HG03442 (cell line): ENCODE measurements around the gene ST6GALNAC6.

Source experiments
- ATAC-seq: cut with Tn5 transposase; IDR thresholded peaks from one replicate; pipeline ENCODE4 v1.9.1; 2021; ENCODE audit warnings: mild to moderate bottlenecking, moderate library complexity; ENCODE audit not compliant: unreplicated experiment

ST6GALNAC6 gene

GRCh38 chr9:127934248-127934647 lies 34.8 kb upstream of the ST6GALNAC6 start:
- no peak for ATAC-seq

DNA sequence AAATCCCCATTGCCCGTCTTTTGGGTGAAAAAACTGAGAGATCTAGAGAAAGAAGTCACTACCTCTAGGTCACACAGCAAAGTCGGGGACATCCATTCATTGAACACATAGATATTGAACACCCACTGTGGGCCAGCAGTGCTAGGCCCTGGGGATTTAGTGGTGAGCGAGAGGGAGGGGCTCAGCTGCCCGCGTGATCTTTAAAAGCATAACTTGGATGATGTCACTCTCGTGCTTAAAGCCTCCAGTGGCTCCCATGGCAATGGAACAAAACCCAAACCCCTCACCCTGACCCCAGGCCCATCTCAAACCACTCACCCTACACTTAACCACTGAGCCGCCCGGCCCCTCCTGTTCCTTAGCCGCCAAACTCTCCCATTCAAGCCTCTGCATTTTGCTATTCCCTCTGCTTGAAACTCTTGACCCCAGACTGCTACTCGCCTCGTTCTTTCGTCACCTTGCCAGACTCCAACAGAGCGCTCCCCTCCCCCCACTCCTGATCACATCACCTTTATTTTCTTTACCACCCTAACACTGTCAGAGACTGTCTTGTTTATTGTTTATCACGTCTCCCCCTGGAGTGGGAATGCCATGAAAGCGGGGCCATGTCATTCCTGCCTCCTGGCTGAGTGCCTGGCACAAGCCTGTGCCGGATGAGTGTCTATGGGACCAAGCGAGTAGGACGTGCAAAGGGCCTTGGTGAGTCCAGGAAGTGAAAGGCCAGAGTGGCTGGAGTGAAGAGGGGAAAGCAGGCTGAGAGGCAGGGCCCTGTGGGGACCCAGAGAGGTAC lies 31.9 kb upstream of the ST6GALNAC6 start:
- peak; percentile 26 for ATAC-seq

GRCh38 chr9:127930231-127931091 lies 31.1 kb upstream of the ST6GALNAC6 start, which contains the start of gene PIP5KL1:
Gene PIP5KL1 (minus strand): TSS chr9:127930777. CDS start chr9:127930752, 25 bp downstream.
- ATAC-seq = peak; percentile 80

DNA sequence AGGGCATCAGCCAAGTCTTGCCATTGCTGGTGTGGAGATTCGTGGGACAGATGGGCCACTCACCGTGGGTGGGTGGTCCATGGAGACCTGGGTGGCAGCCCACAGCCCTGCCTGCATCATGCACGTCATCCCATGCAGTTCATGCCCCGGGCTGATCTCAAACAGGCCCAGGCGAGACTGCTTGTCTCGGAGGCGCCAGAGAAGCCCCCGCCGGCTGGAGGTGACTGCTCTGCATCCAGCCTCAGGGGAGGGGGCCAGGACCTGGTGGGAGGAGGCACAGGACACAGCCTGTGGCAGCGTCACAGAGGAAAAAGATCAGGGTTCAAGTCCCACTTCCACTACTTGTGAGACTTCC lies 30.2 kb upstream of the ST6GALNAC6 start:
- no peak for ATAC-seq

- no peak for ATAC-seq
These were observed 29.5 kb upstream of the ST6GALNAC6 start for GRCh38 chr9:127928676-127929624.

- ATAC-seq = no peak
These were observed 28.7 kb upstream of the ST6GALNAC6 start for GRCh38 chr9:127927988-127928675.

GRCh38 chr9:127927201-127927987 lies 28.0 kb upstream of the ST6GALNAC6 start:
- ATAC-seq = no peak

- no peak for ATAC-seq
These were observed 27.4 kb upstream of the ST6GALNAC6 start for GRCh38 chr9:127926906-127927200.

GRCh38 chr9:127925959-127926905 lies 26.8 kb upstream of the ST6GALNAC6 start:
- ATAC-seq = no peak

GRCh38 chr9:127924736-127925444 lies 25.5 kb upstream of the ST6GALNAC6 start:
- no peak for ATAC-seq

- no peak for ATAC-seq
These were observed 24.4 kb upstream of the ST6GALNAC6 start for GRCh38 chr9:127923771-127924170.

DNA sequence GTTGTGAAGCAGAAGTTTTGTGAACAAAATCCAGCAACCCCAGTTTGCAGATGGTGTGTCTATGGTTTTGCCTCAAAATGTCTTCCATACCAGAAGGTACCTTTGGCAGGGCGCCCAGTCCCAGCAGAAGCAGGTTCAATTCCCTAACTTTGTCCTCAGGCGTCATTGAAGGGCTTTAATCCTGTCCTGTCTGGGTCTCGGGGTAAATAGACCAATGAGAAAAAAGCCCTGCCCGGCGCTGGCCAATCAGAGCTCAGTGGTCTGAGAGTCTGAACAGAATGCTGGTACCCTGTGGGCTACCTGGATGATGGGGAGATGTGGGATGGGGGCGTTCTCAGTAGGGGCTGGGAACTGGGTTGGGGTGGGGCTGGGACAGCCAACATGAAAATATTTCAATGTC lies 23.6 kb upstream of the ST6GALNAC6 start:
- no peak for ATAC-seq

GRCh38 chr9:127921557-127922120 lies 22.2 kb upstream of the ST6GALNAC6 start:
- ATAC-seq = no peak

GRCh38 chr9:127920794-127921193 lies 21.4 kb upstream of the ST6GALNAC6 start:
- ATAC-seq = no peak

- no peak for ATAC-seq
These were observed 19.9 kb upstream of the ST6GALNAC6 start for GRCh38 chr9:127919253-127919815.

DNA sequence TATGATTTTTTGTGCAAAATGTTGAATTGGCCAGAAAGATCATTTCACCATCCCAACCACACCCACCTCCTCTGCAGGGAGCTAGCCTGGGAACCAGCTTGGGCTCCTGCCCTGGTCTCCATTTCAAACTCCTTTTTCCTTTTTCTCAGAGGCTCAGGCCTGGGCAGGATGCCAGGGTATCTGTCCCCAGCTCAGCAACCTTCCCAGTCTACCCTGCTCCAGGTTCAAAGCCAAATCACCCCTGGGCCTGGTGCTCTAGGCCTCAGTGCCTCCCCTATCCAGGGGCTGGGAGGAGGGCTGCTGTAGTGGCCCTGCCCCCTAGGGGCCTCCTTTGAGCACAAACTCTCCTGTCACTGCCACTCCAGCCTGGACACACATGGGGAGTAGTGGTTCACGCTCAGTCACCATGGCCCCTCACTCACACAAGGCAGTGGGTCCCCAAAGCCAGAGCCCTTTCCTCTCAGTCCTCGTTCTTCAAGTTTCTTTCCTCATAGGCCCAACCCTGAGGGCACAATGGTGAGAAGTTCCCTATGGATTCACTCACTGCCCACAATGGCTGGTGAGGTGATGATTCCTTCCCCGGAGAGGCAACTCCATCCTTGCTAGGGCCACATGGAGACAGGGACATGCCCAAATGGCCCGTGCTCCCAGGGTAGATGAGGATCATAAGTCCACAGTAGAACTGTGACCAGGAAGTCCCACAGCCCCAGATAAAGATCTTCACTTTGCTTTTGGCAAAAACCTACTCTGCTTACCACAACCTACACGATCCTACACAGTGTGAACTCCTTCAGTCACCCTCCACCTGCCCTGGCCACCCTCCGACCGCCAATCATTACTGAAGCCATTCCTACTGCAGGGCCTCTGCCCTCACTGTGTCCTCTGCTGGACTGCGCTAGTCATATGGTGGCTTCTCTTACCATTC lies 19.0 kb upstream of the ST6GALNAC6 start:
- no peak for ATAC-seq
